Fibroblast of gingiva (primary cell): ENCODE data around the gene GPX8.

ENCODE experiments used
- DNase-seq: peaks from one replicate; pipeline ENCODE4 v3.0.0-alpha.2; 2011; ENCODE audit warnings: low read depth

GPX8 gene, protein sequence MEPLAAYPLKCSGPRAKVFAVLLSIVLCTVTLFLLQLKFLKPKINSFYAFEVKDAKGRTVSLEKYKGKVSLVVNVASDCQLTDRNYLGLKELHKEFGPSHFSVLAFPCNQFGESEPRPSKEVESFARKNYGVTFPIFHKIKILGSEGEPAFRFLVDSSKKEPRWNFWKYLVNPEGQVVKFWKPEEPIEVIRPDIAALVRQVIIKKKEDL

DNA sequence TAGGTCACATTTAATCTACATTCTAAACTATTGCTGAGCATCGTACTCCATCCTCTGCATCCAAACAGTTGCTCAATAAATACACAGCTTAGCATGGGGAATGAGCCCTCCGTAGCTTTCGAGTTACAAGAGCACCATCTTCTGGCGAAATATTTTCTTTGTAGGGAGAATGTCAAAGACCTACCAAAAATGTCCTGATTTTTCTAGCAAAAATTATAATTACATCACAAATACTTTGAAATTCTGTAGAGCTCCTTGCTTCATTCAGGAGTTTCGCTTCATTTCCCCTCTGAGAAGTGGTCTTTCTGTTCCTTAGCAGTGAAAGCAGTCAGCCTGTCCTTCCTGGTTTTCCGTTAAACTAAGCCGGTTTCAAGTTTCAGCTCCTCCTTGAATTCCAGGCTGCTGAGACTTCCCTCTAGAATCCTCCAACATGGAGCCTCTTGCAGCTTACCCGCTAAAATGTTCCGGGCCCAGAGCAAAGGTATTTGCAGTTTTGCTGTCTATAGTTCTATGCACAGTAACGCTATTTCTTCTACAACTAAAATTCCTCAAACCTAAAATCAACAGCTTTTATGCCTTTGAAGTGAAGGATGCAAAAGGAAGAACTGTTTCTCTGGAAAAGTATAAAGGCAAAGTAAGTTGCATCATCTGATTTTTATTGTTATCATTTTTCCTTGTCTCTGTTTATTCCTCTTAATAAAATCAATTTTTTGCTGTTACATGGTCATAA is at the start of gene GPX8:
GPX8 (plus strand) TSS at position 409 of the 730 bp plus-strand sequence; CDS start at position 431, 22 bp downstream.
- peak; percentile 82 for DNase-seq

GRCh38 chr5:55110217-55110616 is 49.8 kb upstream of the GPX8 start:
- DNase-seq: no peak

DNA sequence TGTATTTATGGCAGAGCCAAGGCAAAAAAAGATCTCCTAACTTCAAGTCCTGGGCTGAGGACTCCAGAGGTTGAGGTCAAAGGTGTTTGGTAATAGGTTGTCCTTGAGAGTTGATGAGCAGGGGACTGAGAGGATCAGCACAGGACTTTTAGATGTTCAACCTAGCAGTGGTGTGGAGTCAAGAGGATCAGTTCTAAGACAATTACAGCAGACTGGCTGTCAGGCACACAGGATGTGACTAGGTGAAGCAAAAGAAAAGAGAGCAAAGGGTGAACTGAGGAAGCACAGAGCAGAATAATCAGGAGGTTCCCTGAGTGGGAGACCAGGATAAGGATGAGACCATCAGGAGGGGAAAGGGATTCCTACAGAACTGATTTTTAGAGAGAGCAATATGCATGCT is 46.6 kb upstream of the GPX8 start:
- no peak for DNase-seq

GRCh38 chr5:55114061-55114460 is 45.9 kb upstream of the GPX8 start:
- DNase-seq: no peak

GRCh38 chr5:55123365-55123764 is 36.6 kb upstream of the GPX8 start:
- DNase-seq: no peak

GRCh38 chr5:55134053-55134722 is 25.8 kb upstream of the GPX8 start:
- no peak for DNase-seq

GRCh38 chr5:55136521-55136920 is 23.4 kb upstream of the GPX8 start:
- no peak for DNase-seq

GRCh38 chr5:55140908-55141665 is 18.9 kb upstream of the GPX8 start:
- DNase-seq: no peak

- DNase-seq: no peak
These were observed 17.9 kb upstream of the GPX8 start for GRCh38 chr5:55141945-55142690.

GRCh38 chr5:55143624-55144023 is 16.3 kb upstream of the GPX8 start:
- DNase-seq: no peak

DNA sequence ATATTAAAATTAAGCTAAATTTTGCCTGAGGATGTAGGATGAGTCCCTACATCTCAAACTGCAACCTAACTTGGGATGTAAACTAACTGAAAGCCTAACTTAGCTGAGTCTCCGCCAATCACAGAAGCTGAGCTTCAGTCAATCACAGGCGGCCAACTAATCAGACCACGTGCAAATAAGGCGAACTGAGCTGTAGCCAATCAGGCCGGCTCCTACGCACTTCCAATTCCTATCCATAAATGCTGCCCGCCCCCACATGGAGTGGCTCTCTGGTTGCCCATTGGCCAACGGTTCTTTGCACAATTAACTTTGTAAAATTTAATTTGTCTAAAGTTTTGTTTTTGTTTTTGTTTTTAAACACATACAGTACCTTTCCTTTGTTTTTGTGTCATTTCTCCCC is 13.9 kb upstream of the GPX8 start:
- DNase-seq: no peak

DNA sequence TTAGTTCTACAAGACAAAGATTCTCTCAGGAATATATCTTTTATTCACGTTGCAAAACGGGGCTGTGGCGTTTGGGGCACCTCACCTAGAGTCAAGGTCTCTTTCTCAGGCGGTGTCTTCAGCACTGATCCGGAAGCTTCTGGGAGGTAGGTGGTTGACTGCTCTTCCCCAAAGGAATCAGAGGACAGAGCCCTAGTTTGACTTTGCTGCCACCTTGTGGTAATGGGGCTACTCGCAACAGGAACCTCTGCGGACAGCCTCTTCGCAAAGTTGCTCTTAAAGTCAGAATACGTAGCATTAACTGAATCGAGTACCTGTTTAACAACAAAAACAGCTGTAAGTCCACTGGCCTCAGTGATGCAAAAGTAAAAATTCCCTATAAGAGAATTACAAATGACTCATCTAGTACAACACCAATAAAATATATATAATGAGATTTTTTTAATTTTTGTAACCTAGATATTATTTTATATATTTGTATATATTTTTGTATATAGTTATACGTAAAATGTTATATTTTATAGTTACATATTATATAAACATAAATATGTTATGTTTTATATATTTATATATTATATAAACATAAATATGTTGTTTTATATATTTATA is 13.3 kb upstream of the GPX8 start:
- DNase-seq: peak; percentile 68

- DNase-seq: no peak
These were observed 10.6 kb upstream of the GPX8 start for GRCh38 chr5:55149308-55149795.

DNA sequence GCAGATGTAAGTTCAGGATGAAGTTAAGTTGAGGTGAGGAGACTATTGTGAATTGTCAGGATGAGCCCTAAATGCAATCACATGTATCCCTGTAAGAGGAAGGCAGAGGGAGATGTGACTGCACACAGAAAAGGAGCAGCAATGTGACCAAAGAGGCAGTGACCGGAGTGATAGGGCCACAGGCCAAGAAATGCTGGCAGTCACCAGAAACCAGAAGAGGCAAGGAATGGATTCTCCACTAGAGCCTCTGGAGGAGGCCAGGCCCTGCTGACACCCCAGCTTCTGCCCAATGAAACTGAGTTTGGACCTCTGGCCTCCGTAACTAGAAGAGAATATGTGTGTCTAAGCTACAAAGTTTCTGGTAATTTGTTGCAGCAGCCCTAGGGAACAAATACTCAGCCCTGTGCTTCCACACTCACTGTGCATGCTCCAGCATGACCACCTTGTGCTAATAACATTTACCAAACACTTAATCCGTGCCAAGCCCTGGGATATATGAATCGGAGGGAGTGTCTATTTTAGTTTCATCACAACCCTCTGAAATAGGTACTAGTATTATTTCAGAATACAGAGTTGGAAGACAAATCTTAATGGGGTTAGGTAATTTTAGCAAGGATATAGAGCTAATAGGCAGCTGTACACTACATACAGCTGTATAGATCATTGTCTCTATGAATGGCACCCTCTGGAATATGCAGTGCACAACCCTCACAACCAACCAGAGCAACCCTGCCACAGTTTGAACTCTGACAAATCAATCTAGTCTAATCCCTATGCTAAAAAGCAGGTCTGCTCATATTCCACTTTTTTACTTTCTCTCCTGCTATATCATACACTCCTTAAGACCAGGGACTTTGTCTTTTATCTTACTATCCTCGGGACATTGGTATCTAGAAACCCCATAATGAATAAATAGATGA is 7.8 kb upstream of the GPX8 start:
- peak; percentile 91 for DNase-seq

- peak; percentile 48 for DNase-seq
These were observed 5.1 kb upstream of the GPX8 start for GRCh38 chr5:55154873-55155272.

DNA sequence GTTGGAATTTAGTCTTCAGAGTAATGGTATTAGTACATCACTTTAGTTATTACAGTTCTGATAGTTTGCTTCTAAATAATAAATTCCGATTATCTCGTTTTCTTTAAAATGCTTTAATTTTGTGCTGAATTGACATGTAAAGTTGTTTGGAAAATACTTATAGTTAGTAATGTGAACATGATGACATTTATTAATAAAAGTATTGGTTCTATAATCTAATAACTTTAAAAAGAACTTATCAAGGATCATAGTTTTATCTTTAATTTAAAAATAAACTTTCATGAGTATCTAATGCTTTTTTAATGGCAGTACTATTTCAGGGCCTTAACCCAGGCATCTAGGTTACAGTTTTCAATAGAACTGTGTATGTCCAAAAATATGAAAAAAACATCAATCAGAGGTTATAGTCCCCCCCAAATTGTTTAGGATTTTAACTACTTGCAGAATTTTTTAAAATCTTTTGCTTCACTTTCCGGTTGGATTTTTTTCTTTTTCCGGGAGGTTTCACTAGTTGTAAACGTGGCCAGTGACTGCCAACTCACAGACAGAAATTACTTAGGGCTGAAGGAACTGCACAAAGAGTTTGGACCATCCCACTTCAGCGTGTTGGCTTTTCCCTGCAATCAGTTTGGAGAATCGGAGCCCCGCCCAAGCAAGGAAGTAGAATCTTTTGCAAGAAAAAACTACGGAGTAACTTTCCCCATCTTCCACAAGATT is 680 bp downstream of the GPX8 start:
- DNase-seq: peak; percentile 94

DNA sequence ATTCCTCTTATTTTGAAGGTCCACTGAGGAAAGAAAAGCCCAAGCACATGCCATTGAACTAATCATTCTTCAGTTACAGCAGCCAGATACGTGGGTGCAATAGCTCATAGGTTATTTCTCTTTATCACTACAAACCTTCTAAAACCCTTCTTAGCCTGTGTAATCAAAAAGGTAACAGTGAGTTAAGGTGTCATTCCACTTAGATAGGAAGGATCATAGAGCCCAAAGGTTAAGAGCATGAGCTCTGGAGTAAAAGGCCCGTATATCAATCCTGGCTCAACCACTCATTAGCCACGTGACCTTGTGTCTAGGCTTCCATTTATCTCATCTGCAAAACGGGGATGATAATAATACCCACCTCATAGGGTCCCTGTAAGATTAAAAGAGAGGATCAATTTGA is 2.7 kb downstream of the GPX8 start:
- no peak for DNase-seq

GRCh38 chr5:55171471-55171870 is 11.5 kb downstream of the GPX8 start:
- no peak for DNase-seq
